Mucosa of descending colon (tissue), 3 donors: ENCODE results near the gene AMBRA1. TPM values are rescaled to one million over a fixed set of nuclear protein-coding genes. Genes with fewer than 3 reads are reported as not detected.

Experiments used
- ATAC-seq: fragments of 200-7000 bp; cut with Tn5 transposase; one replicate; pipeline ENCODE4 v1.9.1; 2020; ENCODE audit warnings: mild to moderate bottlenecking, moderate library complexity
- DNase-seq, 3 donors: peaks; one replicate each; pipeline ENCODE4 v3.0.0-alpha.2; 2020
- H3K36me3 ChIP-seq: fragments of 200-600 bp; one replicate; pipeline ENCODE4 v1.8.0; 2021; ENCODE audit warnings: low read depth, mild to moderate bottlenecking
- H3K4me1 ChIP-seq: fragments of 200-600 bp; one replicate; pipeline ENCODE4 v1.8.0; 2021; ENCODE audit warnings: low read depth, mild to moderate bottlenecking
- H3K4me3 ChIP-seq: fragments of 200-600 bp; one replicate; pipeline ENCODE4 v1.8.0; 2021; ENCODE audit warnings: mild to moderate bottlenecking
- H3K9me3 ChIP-seq: fragments of 200-600 bp; one replicate; pipeline ENCODE4 v1.8.0; 2021; ENCODE audit warnings: mild to moderate bottlenecking
- CTCF ChIP-seq: fragments of 200-600 bp; IDR thresholded peaks from one replicate; pipeline ENCODE4 v1.8.0; 2022; ENCODE audit warnings: antibody characterized with exemption, mild to moderate bottlenecking
- intact Hi-C, 2 donors: fragments of 100-400 bp; cut with DNase I in 1 of 2; cut with micrococcal nuclease in 1 of 2; formaldehyde crosslinking; loops; one replicate each; pipeline versions ENCODE4 v1.11.0 to v1.11.1; 2022; cut with DNase I, micrococcal nuclease
- total RNA-seq, 3 donors: library from RNA; stranded (reverse); fragmentation: NEBNext Ultra II Directional in 2 of 3; extraction: Animal tissue kit (Norgen Biotek cat#: 25700) in 2 of 3; gene quantifications; one replicate each; pipeline versions ENCODE4 v1.2.1 to v1.2.4, GENCODE V29; 2021 to 2023
- donor health status: DM: no; HTN: no; CAD: no; lungs with moderate emphysema.
- donor health status: DM: no; HTN: no; CAD: no.
- donor health status: DM: no; HTN: yes; CAD: no.

AMBRA1 gene
- total RNA-seq, 3 donors from 2014 or later: 42.0 to 46.7 (median 45.2) TPM

GRCh38 chr11:46378296-46378695 lies 215.5 kb downstream of the AMBRA1 start:
- Histone ChIP-seq H3K36me3 (no peaks in the 10 kb centered on the region), H3K4me3 (no peak overlapping the region), H3K4me1 (peaks cover 9% of the 10 kb centered on the region), H3K9me3 (no peaks in the 10 kb centered on the region)
- TF ChIP-seq CTCF: no peak
- no peak for DNase-seq
- intact Hi-C loops: no loop called here
- ATAC-seq: no peak

- no peak for ATAC-seq
- intact Hi-C loops: no loop called here
- Histone ChIP-seq H3K4me3 (no peak overlapping the region), H3K36me3 (no peaks in the 10 kb centered on the region), H3K9me3 (no peaks in the 10 kb centered on the region), H3K4me1 (peaks cover 9% of the 10 kb centered on the region)
- no peak for DNase-seq
- no peak for TF ChIP-seq CTCF
These were observed 216.0 kb downstream of the AMBRA1 start for GRCh38 chr11:46377831-46378230.

GRCh38 chr11:46377290-46377689 lies 216.5 kb downstream of the AMBRA1 start:
- intact Hi-C loops: no loop called here
- H3K9me3 ChIP-seq: no peaks in the 10 kb centered on the region
- H3K4me3 ChIP-seq: no peak overlapping the region
- no peak for TF ChIP-seq CTCF
- ATAC-seq: no peak
- H3K4me1 ChIP-seq: peaks cover 6% of the 10 kb centered on the region
- no peak for DNase-seq
- H3K36me3 ChIP-seq: no peaks in the 10 kb centered on the region

- no peak for ATAC-seq
- Histone ChIP-seq H3K36me3 (no peaks in the 10 kb centered on the region), H3K4me3 (no peak overlapping the region), H3K4me1 (no peaks in the 10 kb centered on the region), H3K9me3 (no peaks in the 10 kb centered on the region)
- intact Hi-C loops: no loop called here
- TF ChIP-seq CTCF: no peak
- no peak for DNase-seq
These were observed 217.4 kb downstream of the AMBRA1 start for GRCh38 chr11:46376258-46377050.

- Histone ChIP-seq H3K9me3 (no peaks in the 10 kb centered on the region), H3K4me3 (no peak overlapping the region), H3K36me3 (no peaks in the 10 kb centered on the region), H3K4me1 (no peaks in the 10 kb centered on the region)
- ATAC-seq (no peak), DNase-seq (no peak)
- intact Hi-C loops: no loop called here
- TF ChIP-seq CTCF: no peak
These were observed 218.3 kb downstream of the AMBRA1 start for GRCh38 chr11:46375392-46376101.
